Measurements from ENCODE around the gene WDFY3.

GRCh38 chr4:84954982-84955567, 11.4 kb downstream of the WDFY3 start:
- TF ChIP-seq CTCF (IDR thresholded peaks at IDR 0.05; ENCODE audit: low read length) (no peak), EZH2 (IDR thresholded peaks at IDR 0.05; ENCODE audit: borderline replicate concordance, low read length) (no peak)
